GM21737 (cell line): ENCODE data around the gene MYO10.

ENCODE experiments used
- ATAC-seq: cut with Tn5 transposase; IDR thresholded peaks from one replicate; pipeline ENCODE4 v1.9.1; 2021; ENCODE audit warnings: mild to moderate bottlenecking, moderate library complexity; ENCODE audit not compliant: unreplicated experiment

The MYO10 gene

GRCh38 chr5:16918156-16918555 lies 17.9 kb downstream of the MYO10 start:
- no peak for ATAC-seq

GRCh38 chr5:16916262-16916878 lies 19.7 kb downstream of the MYO10 start:
- no peak for ATAC-seq

GRCh38 chr5:16914584-16914983 lies 21.5 kb downstream of the MYO10 start:
- no peak for ATAC-seq

GRCh38 chr5:16914108-16914435 lies 22.0 kb downstream of the MYO10 start:
- ATAC-seq: no peak

- ATAC-seq: no peak
Observed at GRCh38 chr5:16913187-16914107, 22.6 kb downstream of the MYO10 start.

- ATAC-seq: no peak
Observed at GRCh38 chr5:16912080-16912479, 24.0 kb downstream of the MYO10 start.

GRCh38 chr5:16909464-16909863 lies 26.6 kb downstream of the MYO10 start:
- no peak for ATAC-seq

- no peak for ATAC-seq
Observed at GRCh38 chr5:16907270-16907669, 28.8 kb downstream of the MYO10 start.

GRCh38 chr5:16906255-16906654 lies 29.8 kb downstream of the MYO10 start:
- no peak for ATAC-seq

GRCh38 chr5:16903480-16904300 lies 32.4 kb downstream of the MYO10 start:
- ATAC-seq: no peak

GRCh38 chr5:16902846-16903245 lies 33.2 kb downstream of the MYO10 start:
- ATAC-seq: no peak

- ATAC-seq: no peak
Observed at GRCh38 chr5:16901021-16901644, 35.0 kb downstream of the MYO10 start.

- ATAC-seq: no peak
Observed at GRCh38 chr5:16899171-16899570, 36.9 kb downstream of the MYO10 start.

GRCh38 chr5:16897800-16898199 lies 38.3 kb downstream of the MYO10 start:
- no peak for ATAC-seq

- ATAC-seq: no peak
Observed at GRCh38 chr5:16897284-16897704, 38.8 kb downstream of the MYO10 start.

GRCh38 chr5:16896767-16897166 lies 39.3 kb downstream of the MYO10 start:
- ATAC-seq: no peak

- ATAC-seq: no peak
Observed at GRCh38 chr5:16894236-16895057, 41.6 kb downstream of the MYO10 start.

GRCh38 chr5:16891033-16891432 lies 45.1 kb downstream of the MYO10 start:
- no peak for ATAC-seq

GRCh38 chr5:16889972-16890519 lies 46.0 kb downstream of the MYO10 start:
- ATAC-seq: no peak
